Kasumi-1 (cell line): ENCODE results near the gene FRMD8.

Experiments used
- DNase-seq, 2 experiments: peaks; one replicate each; lab custom pipeline; 2025; lab: John Stamatoyannopoulos, UW

FRMD8 gene

GRCh38 chr11:65414776-65415498 is 28.5 kb downstream of the FRMD8 start:
- DNase-seq = no peak

- no peak for DNase-seq
Observed at GRCh38 chr11:65415499-65416340, 29.3 kb downstream of the FRMD8 start.

GRCh38 chr11:65416341-65416824 is 29.9 kb downstream of the FRMD8 start:
- DNase-seq = peak; percentile 63 to 67

GRCh38 chr11:65416841-65417701 is 30.6 kb downstream of the FRMD8 start:
- DNase-seq = peak; percentile 58 to 61

GRCh38 chr11:65417702-65418430 is 31.4 kb downstream of the FRMD8 start:
- peak; percentile 57 for DNase-seq

GRCh38 chr11:65418431-65418680 is 31.9 kb downstream of the FRMD8 start:
- DNase-seq = peak in 1 of 2 experiments; percentile 39

GRCh38 chr11:65418681-65419459 is 32.4 kb downstream of the FRMD8 start:
- DNase-seq = peak; percentile 96 to 97

- DNase-seq = no peak
Observed at GRCh38 chr11:65419460-65419771, 33.0 kb downstream of the FRMD8 start.

GRCh38 chr11:65419772-65420481 is 33.5 kb downstream of the FRMD8 start:
- DNase-seq = peak; percentile 92

- DNase-seq = no peak
Observed at GRCh38 chr11:65420506-65420905, 34.1 kb downstream of the FRMD8 start.

- peak; percentile 70 to 73 for DNase-seq
Observed at GRCh38 chr11:65420979-65421793, 34.7 kb downstream of the FRMD8 start.

GRCh38 chr11:65421794-65422632 is 35.6 kb downstream of the FRMD8 start:
- DNase-seq = peak; percentile 86 to 90

- DNase-seq = peak; percentile 88 to 90
Observed at GRCh38 chr11:65422633-65423515, 36.4 kb downstream of the FRMD8 start, which contains the start of gene NEAT1. Gene NEAT1 (plus strand): TSS chr11:65422798.

- DNase-seq = no peak
Observed at GRCh38 chr11:65423516-65424204, 37.2 kb downstream of the FRMD8 start.

- DNase-seq = no peak
Observed at GRCh38 chr11:65424205-65425104, 38.0 kb downstream of the FRMD8 start.
